HEK293T (cell line): ENCODE data around the gene ZNF646.

ENCODE experiments used
- ARNT ChIP-seq: fragments of 450-650 bp; IDR thresholded peaks from 2 replicates; pipeline ENCODE4 v1.6.1; 2017; ENCODE audit warnings: mild to moderate bottlenecking
- BHLHE40 ChIP-seq: fragments of 450-650 bp; IDR thresholded peaks from 2 replicates; pipeline ENCODE4 v1.6.1; 2016; ENCODE audit warnings: mild to moderate bottlenecking, moderate library complexity, borderline replicate concordance
- ELF4 ChIP-seq: fragments of 450-650 bp; IDR thresholded peaks from 2 replicates; pipeline ENCODE4 v1.6.1; 2017; ENCODE audit warnings: antibody characterized with exemption
- FOXA1 ChIP-seq: fragments of 450-650 bp; IDR thresholded peaks from 2 replicates; pipeline ENCODE4 v1.6.1; 2016; ENCODE audit warnings: mild to moderate bottlenecking
- FOXK2 ChIP-seq: fragments of 450-650 bp; IDR thresholded peaks from 2 replicates; pipeline ENCODE4 v1.6.1; 2016; ENCODE audit warnings: mild to moderate bottlenecking
- FOXM1 ChIP-seq: fragments of 450-650 bp; IDR thresholded peaks from 2 replicates; pipeline ENCODE4 v1.6.1; 2017; ENCODE audit warnings: mild to moderate bottlenecking, borderline replicate concordance
- HDGF ChIP-seq: fragments of 450-650 bp; IDR thresholded peaks from 2 replicates; pipeline ENCODE4 v1.6.1; 2017; ENCODE audit warnings: antibody characterized with exemption, borderline replicate concordance
- LEF1 ChIP-seq: fragments of 450-650 bp; IDR thresholded peaks from 2 replicates; pipeline ENCODE4 v1.6.1; 2017; ENCODE audit warnings: mild to moderate bottlenecking, borderline replicate concordance
- NFRKB ChIP-seq: fragments of 450-650 bp; IDR thresholded peaks from 2 replicates; pipeline ENCODE4 v1.6.1; 2016; ENCODE audit warnings: mild to moderate bottlenecking, moderate library complexity
- PKNOX1 ChIP-seq: fragments of 450-650 bp; IDR thresholded peaks from 2 replicates; pipeline ENCODE4 v1.6.1; 2016
- SP1 ChIP-seq: fragments of 450-650 bp; IDR thresholded peaks from 2 replicates; pipeline ENCODE4 v1.6.1; 2017
- SUZ12 ChIP-seq: fragments of 450-650 bp; IDR thresholded peaks from 2 replicates; pipeline ENCODE4 v1.6.1; 2016; ENCODE audit warnings: mild to moderate bottlenecking
- TARDBP ChIP-seq: fragments of 450-650 bp; IDR thresholded peaks from 2 replicates; pipeline ENCODE4 v1.6.1; 2016
- ZNF384 ChIP-seq: fragments of 450-650 bp; IDR thresholded peaks from 2 replicates; pipeline ENCODE4 v1.6.1; 2016

- no peak for TF ChIP-seq ARNT
- TF ChIP-seq SP1 = no peak
- TF ChIP-seq BHLHE40 = no peak
- no peak for TF ChIP-seq SUZ12
- no peak for TF ChIP-seq FOXM1
- no peak for TF ChIP-seq HDGF
- no peak for TF ChIP-seq NFRKB
- no peak for TF ChIP-seq FOXK2
- no peak for TF ChIP-seq PKNOX1
- no peak for TF ChIP-seq ELF4
- no peak for TF ChIP-seq TARDBP
- no peak for TF ChIP-seq FOXA1
- TF ChIP-seq ZNF384 = no peak
- no peak for TF ChIP-seq LEF1
These were observed 30.9 kb upstream of the ZNF646 start for GRCh38 chr16:31043352-31043751.
